Stimulated activated CD8-positive, alpha-beta memory T cell treated with anti-CD3 and anti-CD28 coated beads, Interleukin-15, amount 100 ng/mL, for 1 hour (primary cell): ENCODE measurements around the gene PLPPR4.
"Not testable (repeated sequence)": the region's sequence is repeated elsewhere in the genome, so short reads cannot be mapped to it uniquely, and the experiment has no call there.

Source experiments
- DNase-seq: peaks from one replicate; pipeline ENCODE4 v3.0.0-alpha.2; 2020; ENCODE audit warnings: low read depth

Gene PLPPR4

DNA sequence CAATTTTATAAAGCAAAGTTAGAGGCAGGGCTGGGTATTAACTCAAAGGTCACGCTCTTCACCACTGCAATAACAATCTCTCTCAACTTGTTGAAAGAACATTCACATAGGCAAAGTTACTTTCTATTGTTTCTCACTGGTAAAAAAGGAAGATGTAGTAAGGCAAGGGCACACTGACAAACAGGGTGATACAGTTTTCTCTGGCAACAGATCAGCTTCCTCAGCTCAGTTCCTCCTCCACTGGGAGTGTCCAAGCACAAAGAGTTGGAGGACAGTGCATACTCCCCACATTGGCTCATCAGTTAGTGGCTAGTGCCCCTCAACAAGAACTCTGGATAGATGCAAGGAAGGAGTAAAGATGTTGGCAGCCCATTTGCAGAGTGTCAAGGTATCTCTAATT, 3.7 kb downstream of the PLPPR4 start:
- DNase-seq, result no peak

- no peak for DNase-seq
Measured at GRCh38 chr1:99269321-99269720, 5.0 kb downstream of the PLPPR4 start.

DNA sequence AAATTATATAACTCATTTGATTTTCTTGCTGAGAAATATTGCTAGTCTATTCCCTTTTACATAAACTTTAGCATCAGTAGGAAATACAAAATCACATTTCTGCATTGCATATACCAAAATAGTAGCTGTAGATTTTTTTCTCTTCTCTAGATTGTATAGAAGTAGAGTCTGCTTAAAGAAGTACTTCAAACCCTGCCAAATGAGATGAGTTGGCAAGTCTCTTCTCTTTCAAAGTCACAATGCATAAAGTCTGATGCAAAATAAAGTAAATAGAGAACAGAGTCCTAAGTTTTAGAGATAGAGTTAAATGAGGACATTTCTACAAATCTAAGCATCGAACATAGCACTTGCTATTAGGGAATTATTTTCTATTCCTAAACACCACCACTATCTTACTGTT, 6.4 kb downstream of the PLPPR4 start:
- no peak for DNase-seq

GRCh38 chr1:99271249-99271648, 7.0 kb downstream of the PLPPR4 start:
- DNase-seq, result no peak

DNA sequence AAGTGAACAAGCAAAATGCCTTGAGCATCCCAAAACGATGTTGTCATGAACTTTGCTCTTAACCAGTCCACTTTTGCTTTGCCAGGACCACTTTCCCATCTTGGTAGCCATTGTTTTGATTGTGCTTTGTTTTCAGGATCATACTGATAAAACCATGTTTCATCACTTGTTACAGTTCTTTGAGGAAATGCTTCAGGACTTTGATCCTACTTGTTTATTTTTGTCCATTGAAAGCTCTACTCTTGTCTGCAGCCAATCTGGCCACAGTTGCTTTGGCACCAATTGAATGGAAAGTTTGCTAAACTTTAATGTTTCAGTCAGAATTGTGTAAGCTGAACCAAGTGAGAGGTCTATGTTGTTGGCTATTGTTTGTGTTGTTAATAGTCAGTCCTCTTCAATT, 12.8 kb downstream of the PLPPR4 start:
- DNase-seq, result no peak

- DNase-seq, result no peak
Measured at GRCh38 chr1:99279525-99279924, 15.2 kb downstream of the PLPPR4 start.

DNA sequence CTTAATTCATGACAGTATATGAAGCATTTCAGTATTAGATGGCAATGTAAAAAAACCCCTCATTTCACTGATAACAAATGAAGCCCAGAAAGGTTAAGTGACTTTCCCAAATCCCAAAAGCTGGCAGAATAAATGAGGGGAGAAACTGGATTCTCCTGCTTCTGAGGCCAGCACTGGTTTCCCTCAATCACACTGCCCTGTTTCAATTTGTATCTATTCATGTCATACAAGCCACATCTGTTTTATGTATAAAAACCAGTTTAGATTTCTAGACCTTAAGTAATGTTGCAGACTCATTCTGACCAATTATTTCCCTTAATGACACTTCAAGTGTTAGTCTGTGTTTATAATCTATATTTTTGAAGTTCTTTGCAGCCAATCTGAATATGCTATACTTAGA, 16.8 kb downstream of the PLPPR4 start:
- no peak for DNase-seq

GRCh38 chr1:99282536-99282935, 18.2 kb downstream of the PLPPR4 start:
- DNase-seq, result no peak

GRCh38 chr1:99283521-99283920, 19.2 kb downstream of the PLPPR4 start:
- not testable (repeated sequence) for DNase-seq

GRCh38 chr1:99292886-99293285, 28.6 kb downstream of the PLPPR4 start:
- DNase-seq, result no peak

DNA sequence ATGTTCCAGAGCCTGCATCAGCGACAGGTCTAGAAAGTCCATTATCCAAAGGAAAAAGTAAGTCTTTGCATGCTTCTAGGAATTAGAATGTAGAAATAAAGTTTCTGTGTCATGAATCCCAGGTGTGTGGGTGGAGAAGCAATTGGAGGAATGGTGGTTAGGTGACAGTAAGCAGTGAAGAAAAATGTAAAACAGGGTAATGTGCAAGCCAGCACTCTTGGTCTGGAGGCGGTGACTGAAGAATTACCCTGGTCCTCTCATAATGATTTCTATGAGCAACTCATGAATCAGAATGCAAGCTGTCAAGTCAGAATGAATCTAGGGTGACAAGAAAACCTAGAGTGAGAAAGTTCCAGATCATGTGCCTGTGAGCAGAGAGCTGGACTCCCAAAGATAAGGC, 33.6 kb downstream of the PLPPR4 start:
- DNase-seq, result no peak

DNA sequence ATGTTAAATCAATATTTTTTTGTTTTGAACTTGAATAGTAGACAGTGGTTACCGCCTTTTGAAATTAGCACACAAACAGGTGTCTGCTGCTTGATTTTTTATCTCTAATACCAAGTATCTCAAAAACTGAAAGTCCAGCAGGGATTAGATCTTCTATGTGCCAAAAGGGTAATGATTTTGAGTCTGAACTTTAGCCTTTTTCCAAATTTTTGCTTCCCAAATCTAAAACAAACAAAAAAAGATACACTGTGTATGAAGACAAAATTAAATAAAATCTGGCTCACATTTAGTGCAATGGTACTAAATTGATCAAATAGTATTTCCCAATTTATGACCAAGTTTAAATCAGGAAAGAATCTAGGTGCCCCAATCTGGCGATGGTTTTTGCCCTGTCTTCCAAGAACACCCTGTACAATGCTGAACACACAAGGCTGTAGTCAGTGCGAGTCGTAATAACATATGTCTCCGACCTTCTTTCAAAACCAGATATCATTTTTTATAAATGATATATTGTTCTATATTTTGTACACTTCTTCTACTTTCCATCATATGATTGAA, 40.5 kb downstream of the PLPPR4 start:
- DNase-seq, result no peak

DNA sequence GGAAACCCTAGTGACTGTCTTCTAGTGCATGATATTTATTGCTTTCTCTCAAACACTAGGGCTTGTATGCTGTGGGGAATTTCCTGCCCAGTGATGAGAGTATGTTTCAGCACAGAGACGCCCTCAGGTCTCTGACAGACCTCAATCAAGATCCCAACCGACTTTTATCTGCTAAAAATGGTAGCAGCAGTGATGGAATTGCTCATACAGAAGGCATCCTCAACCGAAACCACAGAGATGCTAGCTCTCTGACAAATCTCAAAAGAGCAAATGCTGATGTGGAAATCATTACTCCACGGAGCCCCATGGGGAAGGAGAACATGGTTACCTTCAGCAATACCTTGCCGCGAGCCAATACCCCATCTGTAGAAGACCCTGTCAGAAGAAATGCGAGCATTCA, 41.3 kb downstream of the PLPPR4 start:
- DNase-seq, result no peak

DNA sequence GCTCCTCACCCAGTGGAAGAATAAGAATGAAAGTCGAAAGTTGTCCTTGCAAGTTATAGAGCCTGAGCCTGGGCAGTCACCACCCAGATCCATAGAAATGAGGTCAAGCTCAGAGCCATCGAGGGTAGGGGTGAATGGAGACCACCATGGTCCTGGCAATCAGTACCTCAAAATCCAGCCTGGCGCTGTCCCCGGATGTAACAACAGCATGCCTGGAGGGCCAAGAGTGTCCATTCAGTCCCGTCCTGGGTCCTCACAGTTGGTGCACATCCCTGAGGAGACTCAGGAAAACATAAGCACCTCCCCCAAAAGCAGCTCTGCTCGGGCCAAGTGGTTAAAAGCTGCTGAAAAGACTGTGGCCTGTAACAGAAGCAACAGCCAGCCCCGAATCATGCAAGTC, 41.8 kb downstream of the PLPPR4 start:
- no peak for DNase-seq

- DNase-seq, result no peak
Measured at GRCh38 chr1:99306644-99307043, 42.4 kb downstream of the PLPPR4 start.

- DNase-seq, result no peak
Measured at GRCh38 chr1:99315305-99315704, 51.0 kb downstream of the PLPPR4 start.

DNA sequence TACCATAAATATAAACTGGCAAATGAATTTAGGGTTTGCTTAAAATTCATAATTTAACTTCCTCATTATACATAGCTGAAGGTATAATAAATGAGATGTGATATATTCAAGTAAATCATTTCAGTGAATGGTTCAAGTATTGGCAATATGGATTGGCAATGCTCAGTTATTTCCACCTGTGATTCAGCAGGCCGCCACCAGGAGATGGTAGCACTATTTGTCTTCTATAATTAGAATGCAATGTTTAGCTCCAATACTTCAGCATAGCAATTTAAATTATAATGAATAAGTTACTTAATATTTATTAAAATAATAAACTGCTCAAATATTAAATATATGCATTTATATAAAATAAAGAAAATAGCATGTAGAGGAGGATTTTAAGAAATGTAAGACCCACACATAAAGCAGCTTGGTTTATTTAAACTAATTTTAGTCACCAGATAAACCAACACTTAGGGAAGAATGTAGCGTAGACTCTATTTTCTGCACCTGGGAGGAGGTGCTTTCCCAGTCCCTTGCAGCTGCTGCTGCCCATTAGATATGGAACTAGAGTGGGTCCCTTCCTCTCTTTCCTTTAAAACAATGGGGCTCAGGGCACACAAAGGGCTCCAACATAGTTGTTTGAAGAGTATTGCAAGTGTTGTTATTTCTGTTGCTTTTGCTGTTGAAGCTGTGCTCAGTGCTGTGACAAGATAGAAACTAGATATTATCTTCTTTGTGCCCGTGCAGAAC, 62.1 kb downstream of the PLPPR4 start:
- no peak for DNase-seq

GRCh38 chr1:99327357-99327756, 63.1 kb downstream of the PLPPR4 start:
- DNase-seq, result no peak

GRCh38 chr1:99328171-99328570, 63.9 kb downstream of the PLPPR4 start:
- DNase-seq, result no peak

DNA sequence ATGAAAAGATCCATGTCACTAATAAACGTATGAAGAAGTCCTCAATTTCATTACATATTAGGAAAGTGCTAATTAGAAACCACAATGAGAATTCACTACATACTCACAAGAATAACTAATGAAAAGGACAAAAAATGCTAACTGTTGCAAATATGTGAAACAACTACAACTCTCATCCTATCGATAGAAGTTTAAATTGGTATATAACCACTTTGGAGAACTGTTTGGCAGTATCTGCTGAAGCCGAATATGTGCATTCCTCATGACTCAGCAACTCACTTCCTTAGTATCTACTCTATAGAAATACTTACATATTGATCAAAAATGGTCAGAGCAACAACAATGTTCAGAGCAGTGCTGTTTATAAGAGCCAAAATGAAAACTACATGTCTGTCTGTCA, 66.8 kb downstream of the PLPPR4 start:
- DNase-seq, result no peak

DNA sequence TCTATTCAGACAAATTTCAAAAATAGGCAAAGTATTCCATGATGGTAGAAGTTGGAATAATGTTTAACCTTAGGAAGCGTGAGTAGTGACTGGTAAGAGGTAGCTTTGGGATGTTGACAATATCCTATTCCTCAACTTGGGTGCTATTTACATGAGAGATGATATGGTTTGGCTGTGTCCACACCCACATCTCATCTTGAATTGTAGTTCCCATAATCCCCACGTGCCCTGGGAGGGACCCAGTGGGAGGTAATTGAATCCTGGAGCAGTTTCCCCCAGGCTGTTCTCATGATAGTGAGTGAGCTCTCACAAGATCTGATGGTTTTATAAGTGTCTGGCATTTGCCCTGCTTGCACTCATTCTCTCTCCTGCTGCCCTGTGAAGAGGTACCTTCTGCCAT, 67.3 kb downstream of the PLPPR4 start:
- DNase-seq, result no peak

DNA sequence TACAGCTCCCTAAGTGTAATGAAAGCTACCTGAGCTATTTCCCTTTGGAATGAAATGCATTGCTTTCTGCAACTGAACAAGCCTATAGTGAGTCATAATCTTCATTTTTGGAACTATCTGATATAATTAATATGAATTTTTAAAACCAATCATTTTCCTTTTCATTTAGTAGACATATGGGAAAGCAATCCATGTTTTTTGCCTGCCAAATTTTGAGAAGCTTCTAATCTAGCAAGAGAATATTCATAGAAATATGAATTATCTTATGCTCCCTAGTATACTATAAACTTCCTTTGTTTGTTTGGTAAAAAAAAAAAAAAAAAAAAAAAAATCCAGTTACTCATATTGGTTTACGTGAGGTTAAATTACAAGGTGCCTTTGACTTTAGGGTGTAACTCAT, 68.3 kb downstream of the PLPPR4 start:
- no peak for DNase-seq

GRCh38 chr1:99334991-99335390, 70.7 kb downstream of the PLPPR4 start:
- DNase-seq, result no peak

DNA sequence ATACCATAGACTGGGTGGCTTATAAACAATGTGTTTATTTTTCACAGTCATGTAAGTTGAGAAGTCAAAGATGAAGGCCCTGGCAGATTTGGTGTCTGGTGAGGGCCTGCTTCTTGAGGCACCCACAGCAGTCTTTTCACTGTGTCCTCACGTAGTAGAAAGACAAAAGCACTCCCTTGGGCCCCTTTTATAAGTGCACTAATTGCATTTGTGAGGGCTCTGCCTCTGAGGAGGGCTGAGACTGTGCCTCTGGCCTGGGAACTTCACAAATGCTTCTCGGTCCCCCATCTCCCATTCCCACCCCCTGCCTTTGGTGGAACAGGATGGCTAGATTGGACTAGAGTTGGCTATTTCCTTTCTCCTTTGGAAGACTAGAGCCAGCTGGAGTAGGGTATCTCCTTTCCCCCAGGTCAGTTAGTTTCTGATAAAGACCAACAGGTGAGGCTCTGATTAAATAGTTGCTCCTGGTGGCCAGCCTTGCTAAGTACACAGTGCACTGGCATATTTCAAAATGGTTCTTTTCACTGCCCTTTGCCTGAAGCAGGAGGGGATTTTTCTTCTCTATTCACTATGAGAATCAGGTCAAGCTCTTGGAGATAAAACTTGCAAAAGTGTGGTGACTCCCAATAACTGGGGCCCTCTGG, 82.9 kb downstream of the PLPPR4 start:
- no peak for DNase-seq
